H9 (cell line): ENCODE results near the gene DNAJC5. TPM values are rescaled to one million over a fixed set of nuclear protein-coding genes. Genes with fewer than 3 reads are reported as not detected.

Experiments used
- DNase-seq: peaks from one replicate; pipeline ENCODE4 v3.0.0-alpha.2; 2017
- H2AFZ ChIP-seq: one replicate; pipeline ENCODE4 v1.6.1; 2013; ENCODE audit warnings: mild to moderate bottlenecking, low read length, control low read depth, moderate library complexity
- H2AK5ac ChIP-seq: 2 replicates; pipeline ENCODE4 v1.6.1; 2013; ENCODE audit warnings: low read length, control low read depth, mixed read lengths; ENCODE audit not compliant: insufficient read length
- H2BK120ac ChIP-seq: one replicate; pipeline ENCODE4 v1.6.1; 2013; ENCODE audit warnings: low read depth, mild to moderate bottlenecking, low read length, control low read depth, inconsistent platforms; ENCODE audit not compliant: poor library complexity, severe bottlenecking
- H2BK12ac ChIP-seq: 2 replicates; pipeline ENCODE4 v1.6.1; 2013; ENCODE audit warnings: low read length, control low read depth, mixed read lengths, low read depth; ENCODE audit not compliant: insufficient read length
- H2BK15ac ChIP-seq: 2 replicates; pipeline ENCODE4 v1.6.1; 2013; ENCODE audit warnings: low read depth, low read length, control low read depth
- H2BK20ac ChIP-seq: one replicate; pipeline ENCODE4 v1.6.1; 2013; ENCODE audit warnings: low read depth, mild to moderate bottlenecking, low read length, control low read depth, inconsistent platforms; ENCODE audit not compliant: poor library complexity, severe bottlenecking
- H2BK5ac ChIP-seq: 2 replicates; pipeline ENCODE4 v1.6.1; 2013; ENCODE audit warnings: low read length, control low read depth, mixed read lengths; ENCODE audit not compliant: insufficient read length
- H3K14ac ChIP-seq: 2 replicates; pipeline ENCODE4 v1.6.1; 2013; ENCODE audit warnings: low read length, control low read depth; ENCODE audit not compliant: insufficient read depth
- H3K18ac ChIP-seq: 2 replicates; pipeline ENCODE4 v1.6.1; 2013; ENCODE audit warnings: low read depth, mild to moderate bottlenecking, mixed read lengths, low read length, control low read depth; ENCODE audit not compliant: insufficient read length
- H3K23ac ChIP-seq: 2 replicates; pipeline ENCODE4 v1.6.1; 2013; ENCODE audit warnings: low read length, control low read depth, mixed read lengths, low read depth; ENCODE audit not compliant: insufficient read length
- H3K23me2 ChIP-seq: 2 replicates; pipeline ENCODE4 v1.6.1; 2013; ENCODE audit warnings: low read depth, mild to moderate bottlenecking, mixed read lengths, low read length, control low read depth; ENCODE audit not compliant: insufficient read length, poor library complexity, severe bottlenecking
- H3K27ac ChIP-seq: 2 replicates; pipeline ENCODE4 v1.5.1; 2013; ENCODE audit warnings: low read length, control low read depth, mixed read lengths, low read depth; ENCODE audit not compliant: insufficient read length
- H3K27me3 ChIP-seq: 2 replicates; pipeline ENCODE4 v1.6.1; 2013; ENCODE audit warnings: low read length, control low read depth, inconsistent platforms; ENCODE audit not compliant: insufficient read depth
- H3K4ac ChIP-seq: 2 replicates; pipeline ENCODE4 v1.6.1; 2013; ENCODE audit warnings: low read depth, mild to moderate bottlenecking, control low read depth, inconsistent platforms, low read length, moderate library complexity
- H3K4me1 ChIP-seq: 2 replicates; pipeline ENCODE4 v1.6.1; 2013; ENCODE audit warnings: low read length, control low read depth, inconsistent platforms; ENCODE audit not compliant: insufficient read depth
- H3K4me2 ChIP-seq: 2 replicates; pipeline ENCODE4 v1.6.1; 2013; ENCODE audit warnings: low read length, control low read depth, mixed read lengths; ENCODE audit not compliant: insufficient read length, insufficient read depth
- H3K56ac ChIP-seq: 2 replicates; pipeline ENCODE4 v1.6.1; 2013; ENCODE audit warnings: low read depth, mild to moderate bottlenecking, mixed read lengths, low read length, control low read depth; ENCODE audit not compliant: insufficient read length
- H3K79me1 ChIP-seq: 2 replicates; pipeline ENCODE4 v1.6.1; 2013; ENCODE audit warnings: low read depth, mild to moderate bottlenecking, moderate library complexity, low read length, control low read depth, inconsistent platforms; ENCODE audit not compliant: insufficient read depth, poor library complexity, severe bottlenecking
- H3K79me2 ChIP-seq: 2 replicates; pipeline ENCODE4 v1.6.1; 2013; ENCODE audit warnings: low read length, control low read depth, inconsistent platforms; ENCODE audit not compliant: insufficient read depth
- H3K9ac ChIP-seq: 2 replicates; pipeline ENCODE4 v1.6.1; 2013; ENCODE audit warnings: low read length, control low read depth, mixed read lengths; ENCODE audit not compliant: insufficient read length; ENCODE audit errors: extremely low read depth
- H3K9me3 ChIP-seq: one replicate; pipeline ENCODE4 v1.6.1; 2013; ENCODE audit warnings: low read depth, low read length, inconsistent platforms; ENCODE audit not compliant: control insufficient read depth
- H3T11ph ChIP-seq: one replicate; pipeline ENCODE4 v1.6.1; 2013; ENCODE audit warnings: mild to moderate bottlenecking, low read length, control low read depth, inconsistent platforms
- H4K20me1 ChIP-seq: one replicate; pipeline ENCODE4 v1.6.1; 2013; ENCODE audit not compliant: control insufficient read depth, insufficient read length, insufficient read depth
- H4K5ac ChIP-seq: 2 replicates; pipeline ENCODE4 v1.6.1; 2013; ENCODE audit warnings: low read depth, mild to moderate bottlenecking, mixed read lengths, low read length, control low read depth; ENCODE audit not compliant: insufficient read length
- H4K8ac ChIP-seq: replicated peaks from 2 replicates; pipeline ENCODE4 v1.6.1; 2013; ENCODE audit warnings: low read length, control low read depth, mixed read lengths, low read depth; ENCODE audit not compliant: insufficient read length
- H4K91ac ChIP-seq: 2 replicates; pipeline ENCODE4 v1.6.1; 2013; ENCODE audit warnings: low read depth, mild to moderate bottlenecking, moderate library complexity, mixed read lengths, low read length, control low read depth; ENCODE audit not compliant: insufficient read length
- H3K27ac Mint-ChIP-seq, 3 experiments: 2 replicates in 2 of 3; 3 replicates in 1 of 3; pipeline ENCODE4 v1.8.0; 2020 to 2021; ENCODE audit warnings: mixed read lengths in 3 of 3, mild to moderate bottlenecking in 1 of 3, moderate library complexity in 1 of 3
- H3K27me3 Mint-ChIP-seq: 2 replicates; pipeline ENCODE4 v1.8.0; 2021; ENCODE audit warnings: low read depth, mild to moderate bottlenecking, moderate library complexity, mixed read lengths
- H3K36me3 Mint-ChIP-seq, 3 experiments: 2 replicates in 2 of 3; 3 replicates in 1 of 3; pipeline ENCODE4 v1.8.0; 2020 to 2021; ENCODE audit warnings: low read depth in 3 of 3, mixed read lengths in 3 of 3; ENCODE audit not compliant: insufficient read depth in 1 of 3
- H3K4me1 Mint-ChIP-seq, 2 experiments: 2 replicates each; pipeline ENCODE4 v1.8.0; 2020; ENCODE audit warnings: mixed read lengths in 2 of 2
- H3K4me3 Mint-ChIP-seq, 2 experiments: 2 replicates in 1 of 2; 3 replicates in 1 of 2; pipeline ENCODE4 v1.8.0; 2020 to 2021; ENCODE audit warnings: mild to moderate bottlenecking in 2 of 2, mixed read lengths in 2 of 2, moderate library complexity in 1 of 2
- H3K9me3 Mint-ChIP-seq, 2 experiments: 2 replicates in 1 of 2; 3 replicates in 1 of 2; pipeline ENCODE4 v1.8.0; 2020; ENCODE audit warnings: mild to moderate bottlenecking in 2 of 2, mixed read lengths in 2 of 2, moderate library complexity in 1 of 2
- CTCF ChIP-seq: fragments of 200-600 bp; sonication (generic); conservative IDR thresholded peaks from 3 replicates; pipeline ENCODE4 v1.8.0; 2021; ENCODE audit warnings: antibody characterized with exemption, mild to moderate bottlenecking
- WGBS: extraction: QIAGEN DNeasy Blood & Tissue Kit; methylation state at CpG from one replicate; pipeline ENCODE4 v1.1.7; 2013; ENCODE audit warnings: missing lambda C conversion rate, low lambda C conversion rate, mixed read lengths; ENCODE audit not compliant: insufficient read length; ENCODE audit errors: extremely low coverage; 5-methylcytosine and 5-hydroxymethylcytosine counted together
- total RNA-seq: library from RNA; stranded (reverse); gene quantifications from 2 replicates; pipeline ENCODE4 v1.2.1, GENCODE V29; 2021

The DNAJC5 gene
- total RNA-seq, 1 experiment from 2014 or later: 43.0 TPM

- H2BK120ac ChIP-seq: no peak overlapping the region
- no peak for DNase-seq
- H3K27ac Mint-ChIP-seq: no peak overlapping the region; a peak in 1 of 7 replicates
- H3K4me2 ChIP-seq: peak overlapping the region; percentile 61
- H4K8ac ChIP-seq: no peak overlapping the region
- H3T11ph ChIP-seq: no peak overlapping the region
- no peaks in the 10 kb centered on the region for H3K27me3 Mint-ChIP-seq
- no peaks in the 10 kb centered on the region for H3K9me3 Mint-ChIP-seq
- H2AFZ ChIP-seq: no peak overlapping the region
- H2BK20ac ChIP-seq: no peak overlapping the region
- no peaks in the 10 kb centered on the region; the same call in 1 of the 2 replicates for H3K4me1 ChIP-seq
- no peaks in the 10 kb centered on the region for H3K27me3 ChIP-seq
- peak overlapping the region; percentile 79 to 86 for H3K4me3 Mint-ChIP-seq
- no peak overlapping the region for H4K91ac ChIP-seq
- no peak overlapping the region for H2BK12ac ChIP-seq
- H3K9ac ChIP-seq: peak overlapping the region; percentile 92
- H3K18ac ChIP-seq: no peak overlapping the region
- no peak overlapping the region for H2AK5ac ChIP-seq
- H3K56ac ChIP-seq: no peak overlapping the region
- H3K79me2 ChIP-seq: peaks cover 15% of the 10 kb centered on the region; the same call in 1 of the 2 replicates
- H2BK15ac ChIP-seq: no peak overlapping the region
- TF ChIP-seq CTCF: peak; percentile 35
- peaks cover 14% of the 10 kb centered on the region for H3K23me2 ChIP-seq
- H3K79me1 ChIP-seq: peaks cover 2% of the 10 kb centered on the region
- H2BK5ac ChIP-seq: no peak overlapping the region
- peaks cover 33 to 35% of the 10 kb centered on the region in 2 experiments for H3K4me1 Mint-ChIP-seq
- H3K36me3 Mint-ChIP-seq: peaks cover 0 to 25% (median 16%) of the 10 kb centered on the region in 3 experiments; a peak in 4 of 7 replicates
- H3K14ac ChIP-seq: no peak overlapping the region
- no peak overlapping the region for H4K5ac ChIP-seq
- no CpG with 5 or more reads among the region's 31 CpGs for WGBS
- H3K23ac ChIP-seq: no peak overlapping the region
- H3K4ac ChIP-seq: no peak overlapping the region
- H4K20me1 ChIP-seq: no peaks in the 10 kb centered on the region
- no peaks in the 10 kb centered on the region for H3K9me3 ChIP-seq
- H3K27ac ChIP-seq: no peak overlapping the region
Observed at GRCh38 chr20:63955281-63955826, 60.4 kb downstream of the DNAJC5 start.
